Ishikawa (cell line): ENCODE measurements around the gene FARS2.

Experiments used
- CEBPB ChIP-seq: IDR thresholded peaks from 2 replicates; pipeline ENCODE4 v1.6.1; 2012
- CREB1 ChIP-seq: IDR thresholded peaks from 2 replicates; pipeline ENCODE4 v1.6.1; 2012; ENCODE audit warnings: low read depth
- EGR1 ChIP-seq: IDR thresholded peaks from 2 replicates; pipeline ENCODE4 v1.6.1; 2012
- EP300 ChIP-seq: IDR thresholded peaks from 2 replicates; pipeline ENCODE4 v1.6.1; 2012; ENCODE audit warnings: borderline replicate concordance
- FOXM1 ChIP-seq: IDR thresholded peaks from 2 replicates; pipeline ENCODE4 v1.6.1; 2012; ENCODE audit warnings: low read depth, borderline replicate concordance
- NFIC ChIP-seq: IDR thresholded peaks from 2 replicates; pipeline ENCODE4 v1.6.1; 2012
- RAD21 ChIP-seq: IDR thresholded peaks from 2 replicates; pipeline ENCODE4 v1.6.1; 2012; ENCODE audit warnings: low read depth
- TAF1 ChIP-seq: IDR thresholded peaks from 2 replicates; pipeline ENCODE4 v1.6.1; 2012; ENCODE audit warnings: low read depth, mild to moderate bottlenecking
- TCF12 ChIP-seq: IDR thresholded peaks from 2 replicates; pipeline ENCODE4 v1.6.1; 2012; ENCODE audit warnings: low read depth
- TEAD4 ChIP-seq: IDR thresholded peaks from 2 replicates; pipeline ENCODE4 v1.6.1; 2012
- YY1 ChIP-seq: IDR thresholded peaks from 2 replicates; pipeline ENCODE4 v1.6.1; 2012; ENCODE audit warnings: low read depth
- ZBTB7A ChIP-seq: IDR thresholded peaks from 2 replicates; pipeline ENCODE4 v1.6.1; 2012; ENCODE audit warnings: low read depth
- TF ChIP-seq, protein P1 (sequence below): IDR thresholded peaks from 2 replicates; pipeline ENCODE4 v1.6.1; 2012
- TF ChIP-seq, protein P2 (sequence below): IDR thresholded peaks from 2 replicates; pipeline ENCODE4 v1.6.1; 2012; ENCODE audit warnings: low read depth, mild to moderate bottlenecking
- TF ChIP-seq, protein P3 (sequence below): IDR thresholded peaks from 2 replicates; pipeline ENCODE4 v1.6.1; 2012

The FARS2 gene

DNA sequence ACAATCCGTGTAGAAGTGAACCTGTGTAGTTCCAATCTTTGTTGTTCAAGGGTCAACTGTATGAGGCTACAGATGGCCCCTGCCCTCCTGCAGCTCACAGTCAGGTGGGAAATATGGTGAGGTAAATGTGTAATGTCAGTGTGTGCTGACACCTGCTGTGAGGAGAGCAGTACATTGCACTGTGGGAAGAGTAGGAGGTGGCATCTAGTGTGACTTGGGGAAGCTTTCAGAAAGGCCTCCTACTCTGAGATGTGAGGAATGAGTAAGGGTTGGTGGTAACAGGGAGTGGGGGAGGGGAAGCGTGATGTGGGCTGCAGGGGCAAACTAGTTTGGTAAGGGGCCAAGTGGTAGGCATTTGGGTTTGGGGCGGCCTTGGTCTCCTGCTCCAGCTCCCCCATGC is 188.8 kb downstream of the FARS2 start:
- TF ChIP-seq, protein P1, sequence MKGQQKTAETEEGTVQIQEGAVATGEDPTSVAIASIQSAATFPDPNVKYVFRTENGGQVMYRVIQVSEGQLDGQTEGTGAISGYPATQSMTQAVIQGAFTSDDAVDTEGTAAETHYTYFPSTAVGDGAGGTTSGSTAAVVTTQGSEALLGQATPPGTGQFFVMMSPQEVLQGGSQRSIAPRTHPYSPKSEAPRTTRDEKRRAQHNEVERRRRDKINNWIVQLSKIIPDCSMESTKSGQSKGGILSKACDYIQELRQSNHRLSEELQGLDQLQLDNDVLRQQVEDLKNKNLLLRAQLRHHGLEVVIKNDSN, result no peak
- no peak for TF ChIP-seq TAF1
- no peak for TF ChIP-seq RAD21
- no peak for TF ChIP-seq CREB1
- TF ChIP-seq TEAD4, result no peak
- no peak for TF ChIP-seq TCF12
- no peak for TF ChIP-seq EGR1
- TF ChIP-seq, protein P2, sequence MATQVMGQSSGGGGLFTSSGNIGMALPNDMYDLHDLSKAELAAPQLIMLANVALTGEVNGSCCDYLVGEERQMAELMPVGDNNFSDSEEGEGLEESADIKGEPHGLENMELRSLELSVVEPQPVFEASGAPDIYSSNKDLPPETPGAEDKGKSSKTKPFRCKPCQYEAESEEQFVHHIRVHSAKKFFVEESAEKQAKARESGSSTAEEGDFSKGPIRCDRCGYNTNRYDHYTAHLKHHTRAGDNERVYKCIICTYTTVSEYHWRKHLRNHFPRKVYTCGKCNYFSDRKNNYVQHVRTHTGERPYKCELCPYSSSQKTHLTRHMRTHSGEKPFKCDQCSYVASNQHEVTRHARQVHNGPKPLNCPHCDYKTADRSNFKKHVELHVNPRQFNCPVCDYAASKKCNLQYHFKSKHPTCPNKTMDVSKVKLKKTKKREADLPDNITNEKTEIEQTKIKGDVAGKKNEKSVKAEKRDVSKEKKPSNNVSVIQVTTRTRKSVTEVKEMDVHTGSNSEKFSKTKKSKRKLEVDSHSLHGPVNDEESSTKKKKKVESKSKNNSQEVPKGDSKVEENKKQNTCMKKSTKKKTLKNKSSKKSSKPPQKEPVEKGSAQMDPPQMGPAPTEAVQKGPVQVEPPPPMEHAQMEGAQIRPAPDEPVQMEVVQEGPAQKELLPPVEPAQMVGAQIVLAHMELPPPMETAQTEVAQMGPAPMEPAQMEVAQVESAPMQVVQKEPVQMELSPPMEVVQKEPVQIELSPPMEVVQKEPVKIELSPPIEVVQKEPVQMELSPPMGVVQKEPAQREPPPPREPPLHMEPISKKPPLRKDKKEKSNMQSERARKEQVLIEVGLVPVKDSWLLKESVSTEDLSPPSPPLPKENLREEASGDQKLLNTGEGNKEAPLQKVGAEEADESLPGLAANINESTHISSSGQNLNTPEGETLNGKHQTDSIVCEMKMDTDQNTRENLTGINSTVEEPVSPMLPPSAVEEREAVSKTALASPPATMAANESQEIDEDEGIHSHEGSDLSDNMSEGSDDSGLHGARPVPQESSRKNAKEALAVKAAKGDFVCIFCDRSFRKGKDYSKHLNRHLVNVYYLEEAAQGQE, result no peak
- no peak for TF ChIP-seq EP300
- TF ChIP-seq NFIC, result no peak
- TF ChIP-seq ZBTB7A, result no peak
- TF ChIP-seq FOXM1, result no peak
- TF ChIP-seq YY1, result no peak
- TF ChIP-seq, protein P3, sequence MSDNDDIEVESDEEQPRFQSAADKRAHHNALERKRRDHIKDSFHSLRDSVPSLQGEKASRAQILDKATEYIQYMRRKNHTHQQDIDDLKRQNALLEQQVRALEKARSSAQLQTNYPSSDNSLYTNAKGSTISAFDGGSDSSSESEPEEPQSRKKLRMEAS, result no peak
- no peak for TF ChIP-seq CEBPB

DNA sequence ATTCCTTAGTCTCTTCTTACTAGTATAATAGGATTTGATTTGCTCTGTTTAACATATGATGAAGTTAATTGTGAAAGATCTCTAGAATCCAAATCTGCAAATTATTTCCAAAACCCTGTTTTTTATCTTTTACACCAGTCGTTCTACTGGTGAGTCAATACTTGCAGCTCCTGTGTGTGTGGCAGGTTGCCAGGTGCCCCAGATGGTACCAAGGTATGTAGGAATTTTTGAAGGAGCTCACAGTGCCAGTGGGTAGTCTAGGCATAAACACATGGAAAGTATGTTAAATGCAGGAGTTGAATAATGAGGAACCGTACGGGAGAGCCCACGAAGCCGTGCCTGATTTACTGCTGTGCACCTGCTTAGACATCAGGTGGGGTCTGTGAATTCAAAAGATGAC is 192.2 kb downstream of the FARS2 start:
- TF ChIP-seq TCF12 (no peak), ZBTB7A (no peak), RAD21 (no peak), EGR1 (no peak), YY1 (no peak), EP300 (no peak), CEBPB (no peak), NFIC (no peak), CREB1 (no peak), TAF1 (no peak)
- TF ChIP-seq, protein P3, result no peak
- TF ChIP-seq, protein P2, result no peak
- TF ChIP-seq, protein P1, result no peak

DNA sequence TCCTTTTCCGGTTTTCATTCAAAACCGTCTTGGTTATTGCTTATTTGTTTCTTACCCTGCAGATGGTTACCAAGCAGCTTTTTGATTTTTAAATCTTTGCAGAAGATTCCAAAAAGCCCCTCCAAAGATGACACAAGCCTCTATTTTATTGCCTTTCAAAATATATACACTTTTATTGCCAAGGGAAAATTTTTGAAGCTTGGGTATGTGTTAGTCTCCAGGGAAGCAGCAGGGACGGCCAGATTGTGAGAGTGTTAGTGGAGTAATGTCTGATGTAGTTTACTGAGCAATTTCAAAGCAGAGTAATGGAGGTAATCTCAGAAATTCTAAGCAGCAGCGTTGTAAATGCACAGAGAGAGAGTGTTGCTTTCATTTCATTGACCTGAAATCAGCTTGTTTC is 193.8 kb downstream of the FARS2 start:
- TF ChIP-seq FOXM1, result no peak
- TF ChIP-seq, protein P3, result no peak
- TF ChIP-seq EP300, result no peak
- no peak for TF ChIP-seq CREB1
- TF ChIP-seq RAD21, result no peak
- no peak for TF ChIP-seq TAF1
- TF ChIP-seq ZBTB7A, result no peak
- TF ChIP-seq, protein P1, result no peak

DNA sequence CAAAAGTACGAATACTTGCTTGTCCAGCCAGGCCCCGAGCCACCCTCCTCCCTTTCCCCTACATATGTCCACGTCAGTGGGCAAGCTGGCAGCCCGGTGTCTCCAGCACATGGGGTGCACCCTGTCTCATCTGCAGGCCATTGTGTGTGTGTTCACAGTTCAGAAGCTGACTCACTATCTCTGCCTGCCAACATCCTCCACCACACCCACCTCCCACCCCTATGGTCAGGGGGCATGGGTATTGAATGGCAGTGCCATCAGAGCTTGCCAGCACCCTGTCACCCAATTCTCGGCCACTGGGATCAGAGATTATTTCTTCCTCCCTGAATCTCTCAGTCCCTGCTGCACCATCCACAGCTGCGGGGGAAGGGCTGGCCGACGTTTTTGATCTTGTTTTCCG is 195.7 kb downstream of the FARS2 start:
- TF ChIP-seq FOXM1, result no peak
- TF ChIP-seq, protein P2, result no peak
- no peak for TF ChIP-seq TAF1
- no peak for TF ChIP-seq RAD21
- TF ChIP-seq CREB1, result no peak
- TF ChIP-seq CEBPB, result no peak
- no peak for TF ChIP-seq EP300
- TF ChIP-seq TEAD4, result no peak
- TF ChIP-seq YY1, result no peak
- TF ChIP-seq ZBTB7A, result no peak
- no peak for TF ChIP-seq EGR1
- TF ChIP-seq NFIC, result no peak
